HCT116 (cell line): Measurements from ENCODE around the gene C13orf46. TPM values are rescaled to one million over a fixed set of nuclear protein-coding genes. Genes with fewer than 3 reads are reported as not detected.

Experiments used
- ATAC-seq: fragments of 200-7000 bp; cut with Tn5 transposase; 2 replicates; pipeline ENCODE4 v1.9.1; 2020; ENCODE audit warnings: mild to moderate bottlenecking, moderate library complexity
- BruUV-seq: library from RNA; stranded (reverse); fragments of 400-500 nt; replicated peaks from 2 replicates; lab custom pipeline; 2021; lab: Mats Ljungman, UMichigan
- CTCF ChIA-PET: fragments of 300-600 bp; sonication (Branson Sonifier 250); formaldehyde crosslinking; loops from one replicate; lab custom pipeline; 2021; ENCODE audit warnings: antibody characterized with exemption; lab: Charles Lee
- POLR2A ChIA-PET: fragments of 300-600, 350-600 bp; sonication (Branson Sonifier 250); formaldehyde crosslinking; loops from one replicate; lab custom pipeline; 2021; ENCODE audit warnings: antibody characterized with exemption; lab: Charles Lee
- RAD21 ChIA-PET, 2 experiments: fragments of 300-600 bp; sonication (Branson Sonifier 250); formaldehyde crosslinking; loops; one replicate each; lab custom pipeline; 2023; ENCODE audit warnings: low total read pairs in 2 of 2; ENCODE audit not compliant: uncharacterized antibody in 2 of 2, unreplicated experiment in 2 of 2, low non-redundant PET in 1 of 2; lab: Charles Lee
- DNase-seq: peaks from one replicate; pipeline ENCODE4 v3.0.0-alpha.2; 2010; ENCODE audit warnings: low read depth, low spot score
- H2AFZ ChIP-seq: fragments of 200-600 bp; shearing (Covaris generic), sonication (generic); 2 replicates; pipeline ENCODE4 v1.6.1; 2017; ENCODE audit warnings: low read depth, mixed run types, mixed read lengths, antibody characterized with exemption, low read length; ENCODE audit not compliant: poor library complexity, severe bottlenecking
- H3K27ac ChIP-seq: 2 replicates; pipeline ENCODE4 v1.5.1; 2012; ENCODE audit warnings: low read depth, low read length
- H3K27me3 ChIP-seq: fragments of 200-600 bp; sonication (generic); 2 replicates; pipeline ENCODE4 v1.6.1; 2016; ENCODE audit warnings: mixed run types, low read length, mixed read lengths; ENCODE audit not compliant: insufficient read depth
- H3K36me3 ChIP-seq, 2 experiments: fragments of 200-500 bp in 1 of 2; fragments of 200-600 bp in 1 of 2; sonication (Bioruptor generic) in 1 of 2; sonication (generic) in 1 of 2; 2 replicates each; pipeline versions ENCODE4 v1.5.1 to v1.6.1; 2014 to 2016; ENCODE audit warnings: low read length in 2 of 2, inconsistent platforms in 1 of 2, mixed read lengths in 1 of 2, mixed run types in 1 of 2; ENCODE audit not compliant: insufficient read depth in 2 of 2, control insufficient read depth in 1 of 2
- H3K4me1 ChIP-seq, 2 experiments: fragments of 200-600 bp in 1 of 2; sonication (generic) in 1 of 2; 2 replicates each; pipeline versions ENCODE4 v1.5.1 to v1.6.1; 2012 to 2017; ENCODE audit warnings: low read length in 2 of 2, inconsistent platforms in 1 of 2, mild to moderate bottlenecking in 1 of 2, mixed read lengths in 1 of 2, mixed run types in 1 of 2, moderate library complexity in 1 of 2; ENCODE audit not compliant: insufficient read depth in 2 of 2, control insufficient read depth in 1 of 2
- H3K4me2 ChIP-seq: fragments of 200-600 bp; sonication (generic); 2 replicates; pipeline ENCODE4 v1.6.1; 2017; ENCODE audit warnings: mixed run types, low read length, mixed read lengths
- H3K4me3 ChIP-seq, 2 experiments: fragments of 200-600 bp in 1 of 2; sonication (generic) in 1 of 2; replicated peaks in 1 of 2; 2 replicates each; pipeline ENCODE4 v1.5.1; 2011 to 2016; ENCODE audit warnings: low read length in 2 of 2, control low read depth in 1 of 2, low read depth in 1 of 2, mild to moderate bottlenecking in 1 of 2, mixed read lengths in 1 of 2, mixed run types in 1 of 2
- H3K79me2 ChIP-seq: fragments of 200-600 bp; sonication (generic); 2 replicates; pipeline ENCODE4 v1.6.1; 2017; ENCODE audit warnings: mild to moderate bottlenecking, mixed run types, low read length, moderate library complexity, mixed read lengths; ENCODE audit not compliant: insufficient read depth
- H3K9ac ChIP-seq: fragments of 200-600 bp; sonication (generic); 2 replicates; pipeline ENCODE4 v1.6.1; 2016; ENCODE audit warnings: low read length, mixed read lengths
- H3K9me2 ChIP-seq: fragments of 200-600 bp; sonication (generic), shearing (Covaris generic); 2 replicates; pipeline ENCODE4 v1.6.1; 2017; ENCODE audit warnings: mixed run types, mild to moderate bottlenecking, moderate library complexity; ENCODE audit not compliant: insufficient read depth
- H3K9me3 ChIP-seq, 2 experiments: fragments of 200-500 bp in 1 of 2; fragments of 200-600 bp in 1 of 2; sonication (Bioruptor generic) in 1 of 2; sonication (generic) in 1 of 2; 2 replicates each; pipeline ENCODE4 v1.6.1; 2014 to 2017; ENCODE audit warnings: low read length in 2 of 2, mixed read lengths in 2 of 2, inconsistent platforms in 1 of 2, low read depth in 1 of 2, mild to moderate bottlenecking in 1 of 2, mixed run types in 1 of 2, moderate library complexity in 1 of 2; ENCODE audit not compliant: control insufficient read depth in 1 of 2, insufficient read depth in 1 of 2
- H4K20me1 ChIP-seq: fragments of 200-600 bp; sonication (generic), shearing (Covaris generic); 2 replicates; pipeline ENCODE4 v1.6.1; 2017; ENCODE audit warnings: mixed run types, mild to moderate bottlenecking, moderate library complexity; ENCODE audit not compliant: insufficient read depth
- ATF3 ChIP-seq: IDR thresholded peaks from 2 replicates; pipeline ENCODE4 v1.6.1; 2012
- ELF1 ChIP-seq: IDR thresholded peaks from 2 replicates; pipeline ENCODE4 v1.6.1; 2012; ENCODE audit warnings: low read depth, borderline replicate concordance
- FOSL1 ChIP-seq: IDR thresholded peaks from 2 replicates; pipeline ENCODE4 v1.6.1; 2012; ENCODE audit warnings: low read depth
- POLR2A ChIP-seq: IDR thresholded peaks from 2 replicates; pipeline ENCODE4 v1.7.0; 2011; ENCODE audit warnings: borderline replicate concordance; ENCODE audit not compliant: insufficient read depth, insufficient read length; ENCODE audit errors: extremely low read depth
- REST ChIP-seq: IDR thresholded peaks from 2 replicates; pipeline ENCODE4 v1.6.1; 2012; ENCODE audit warnings: low read depth
- SP1 ChIP-seq: IDR thresholded peaks from 2 replicates; pipeline ENCODE4 v1.6.1; 2012; ENCODE audit warnings: low read depth
- SRF ChIP-seq: IDR thresholded peaks from 2 replicates; pipeline ENCODE4 v1.6.1; 2012; ENCODE audit warnings: low read depth
- YY1 ChIP-seq: IDR thresholded peaks from 2 replicates; pipeline ENCODE4 v1.6.1; 2011; ENCODE audit warnings: low read length, low read depth, moderate library complexity, mild to moderate bottlenecking; ENCODE audit not compliant: insufficient replicate concordance; ENCODE audit errors: extremely low read depth
- intact Hi-C: fragments of 100-400 bp; cut with micrococcal nuclease; formaldehyde crosslinking; loops from 2 replicates; pipeline ENCODE4 v1.10.0; 2022
- total RNA-seq: library from RNA; stranded (reverse); gene quantifications from one replicate; pipeline ENCODE4 v1.2.1, GENCODE V29; 2021; ENCODE audit not compliant: unreplicated experiment

The C13orf46 gene
- total RNA-seq, 1 experiment from 2014 or later = 0.93 TPM

- intact Hi-C loops = no loop called here
- RAD21 ChIA-PET = no interaction called here
- TF ChIP-seq FOSL1 (no peak), ELF1 (no peak), ATF3 (no peak), REST (no peak), POLR2A (no peak), SRF (no peak), YY1 (no peak), SP1 (no peak)
- H3K27ac ChIP-seq = no peak overlapping the region
- BruUV-seq = no TSS peak
- H3K4me3 ChIP-seq = no peak overlapping the region
- CTCF ChIA-PET = no interaction called here
- H3K4me2 ChIP-seq = no peak overlapping the region
- no peak for DNase-seq
- no peak for ATAC-seq
- H4K20me1 ChIP-seq = no peaks in the 10 kb centered on the region
- POLR2A ChIA-PET = no interaction called here
- H3K79me2 ChIP-seq = no peaks in the 10 kb centered on the region
- no peaks in the 10 kb centered on the region for H3K9me2 ChIP-seq
- H3K36me3 ChIP-seq = no peaks in the 10 kb centered on the region
- H2AFZ ChIP-seq = no peak overlapping the region
- no peaks in the 10 kb centered on the region for H3K4me1 ChIP-seq
- no peaks in the 10 kb centered on the region for H3K9me3 ChIP-seq
- H3K9ac ChIP-seq = no peak overlapping the region
- H3K27me3 ChIP-seq = no peaks in the 10 kb centered on the region
These were observed 67.9 kb downstream of the C13orf46 start for GRCh38 chr13:113905942-113906341.
